HG03039 (cell line): ENCODE measurements around the gene LMBRD1.
"Not testable (repeated sequence)": the region's sequence is repeated elsewhere in the genome, so short reads cannot be mapped to it uniquely, and the experiment has no call there.

Experiments
- ATAC-seq: cut with Tn5 transposase; IDR thresholded peaks from one replicate; pipeline ENCODE4 v1.9.1; 2021; ENCODE audit warnings: mild to moderate bottlenecking, moderate library complexity; ENCODE audit not compliant: unreplicated experiment

The LMBRD1 gene

GRCh38 chr6:69796642-69797390 is at the start of gene LMBRD1:
Gene LMBRD1, minus strand, starts transcription at chr6:69797010. Its CDS starts 129 bp downstream, at chr6:69796881.
- ATAC-seq: peak; percentile 95

- ATAC-seq: no peak
These were observed 49.5 kb upstream of the LMBRD1 start for GRCh38 chr6:69846312-69846711.

GRCh38 chr6:69843189-69843588 is 46.4 kb upstream of the LMBRD1 start:
- ATAC-seq: no peak

- ATAC-seq: no peak
These were observed 45.1 kb upstream of the LMBRD1 start for GRCh38 chr6:69841862-69842261.

- ATAC-seq: peak; percentile 63
These were observed 38.8 kb upstream of the LMBRD1 start for GRCh38 chr6:69835414-69836179.

GRCh38 chr6:69832558-69832957 is 35.7 kb upstream of the LMBRD1 start:
- ATAC-seq: no peak

- ATAC-seq: no peak
These were observed 30.6 kb upstream of the LMBRD1 start for GRCh38 chr6:69827276-69827893.

- no peak for ATAC-seq
These were observed 29.1 kb upstream of the LMBRD1 start for GRCh38 chr6:69825904-69826303.

GRCh38 chr6:69824355-69824754 is 27.5 kb upstream of the LMBRD1 start:
- ATAC-seq: not testable (repeated sequence)

GRCh38 chr6:69820438-69820837 is 23.6 kb upstream of the LMBRD1 start:
- ATAC-seq: no peak

GRCh38 chr6:69820018-69820417 is 23.2 kb upstream of the LMBRD1 start:
- no peak for ATAC-seq

- no peak for ATAC-seq
These were observed 22.3 kb upstream of the LMBRD1 start for GRCh38 chr6:69819138-69819537.

GRCh38 chr6:69818223-69818930 is 21.6 kb upstream of the LMBRD1 start:
- ATAC-seq: no peak

- ATAC-seq: no peak
These were observed 20.5 kb upstream of the LMBRD1 start for GRCh38 chr6:69817358-69817757.

GRCh38 chr6:69816569-69816968 is 19.8 kb upstream of the LMBRD1 start:
- ATAC-seq: no peak

GRCh38 chr6:69816026-69816425 is 19.2 kb upstream of the LMBRD1 start:
- peak; percentile 75 for ATAC-seq

- ATAC-seq: peak; percentile 55
These were observed 16.7 kb upstream of the LMBRD1 start for GRCh38 chr6:69813508-69813907.

- no peak for ATAC-seq
These were observed 16.1 kb upstream of the LMBRD1 start for GRCh38 chr6:69812746-69813427.

- ATAC-seq: no peak
These were observed 6.2 kb upstream of the LMBRD1 start for GRCh38 chr6:69802995-69803394.

- no peak for ATAC-seq
These were observed 4.9 kb upstream of the LMBRD1 start for GRCh38 chr6:69801711-69802110.

GRCh38 chr6:69801225-69801624 is 4.4 kb upstream of the LMBRD1 start:
- no peak for ATAC-seq
